Right lobe of liver (tissue), 6 donors: ENCODE data around the gene TBC1D2. TPM values are rescaled to one million over a fixed set of nuclear protein-coding genes. Genes with fewer than 3 reads are reported as not detected.

ENCODE experiments used
- ATAC-seq, 4 donors: fragments of 200-7000 bp; cut with Tn5 transposase; one replicate each; pipeline ENCODE4 v1.9.1; 2020; ENCODE audit warnings: mild to moderate bottlenecking in 4 of 4, moderate library complexity in 4 of 4
- DNase-seq, 3 donors: peaks; one replicate each; pipeline ENCODE4 v3.0.0-alpha.2; 2020
- H3K27ac ChIP-seq, 3 donors: fragments of 200-600 bp; one replicate each; pipeline ENCODE4 v1.8.0; 2022
- H3K27me3 ChIP-seq, 2 donors: fragments of 200-600 bp; one replicate each; pipeline ENCODE4 v1.8.0; 2022
- H3K36me3 ChIP-seq, 4 donors: fragments of 200-600 bp; sonication (generic) in 1 of 4; one replicate each; pipeline versions ENCODE4 v1.5.1 to v1.8.0; 2017 to 2022; ENCODE audit warnings: control low read depth in 1 of 4
- H3K4me1 ChIP-seq, 4 donors: fragments of 200-600 bp; sonication (generic) in 1 of 4; one replicate each; pipeline versions ENCODE4 v1.5.1 to v1.8.0; 2017 to 2022; ENCODE audit warnings: control low read depth in 1 of 4
- H3K4me3 ChIP-seq, 3 donors: fragments of 200-600 bp; one replicate each; pipeline ENCODE4 v1.8.0; 2022
- H3K9me3 ChIP-seq, 4 donors: fragments of 200-600 bp; sonication (generic) in 1 of 4; one replicate each; pipeline versions ENCODE4 v1.5.1 to v1.8.0; 2017 to 2022; ENCODE audit warnings: control low read depth in 1 of 4
- POLR2A ChIP-seq: fragments of 450-650 bp; IDR thresholded peaks from one replicate; pipeline ENCODE4 v1.6.1; 2017; ENCODE audit warnings: antibody characterized with exemption, mild to moderate bottlenecking
- WGBS: methylation state at CpG from one replicate; pipeline ENCODE4 v1.1.6; 2018; ENCODE audit warnings: low coverage, low lambda C conversion rate; ENCODE audit not compliant: insufficient coverage; ENCODE audit errors: missing lambda C conversion rate; 5-methylcytosine and 5-hydroxymethylcytosine counted together
- intact Hi-C, 2 donors: fragments of 100-400 bp; cut with DNase I; formaldehyde crosslinking; loops; one replicate each; pipeline versions ENCODE4 v1.11.2 to v1.14.1; 2022
- total RNA-seq, 6 experiments: library from RNA; depleted of rRNA in 2 of 6; stranded (reverse); fragments of >200 nt in 2 of 6; fragmentation: NEBNext Ultra II Directional in 3 of 6; extraction: Animal tissue kit (Norgen Biotek cat#: 25700) in 3 of 6; gene quantifications; one replicate each; pipeline versions ENCODE4 v1.1.0 to v1.2.4, GENCODE V29; 2016 to 2023
- TF ChIP-seq, protein P1 (sequence below), 4 donors: fragments of 200-600 bp in 3 of 4; fragments of 450-650 bp in 1 of 4; IDR thresholded peaks; one replicate each; pipeline versions ENCODE4 v1.5.1 to v1.8.0; 2016 to 2022; ENCODE audit warnings: antibody characterized with exemption in 4 of 4, mild to moderate bottlenecking in 2 of 4
- donor health status: DM: no; HTN: yes; CAD: no.
- donor health status: DM: no; HTN: no; CAD: no.
- donor health status: DM: no; HTN: no; CAD: no.
- donor health status: DM: no; HTN: yes; CAD: no.
- donor health status: DM: no; HTN: yes; CAD: no.

TBC1D2 gene
- total RNA-seq, 6 experiments from 2014 or later: 5.1 to 17.5 (median 9.7) TPM

DNA sequence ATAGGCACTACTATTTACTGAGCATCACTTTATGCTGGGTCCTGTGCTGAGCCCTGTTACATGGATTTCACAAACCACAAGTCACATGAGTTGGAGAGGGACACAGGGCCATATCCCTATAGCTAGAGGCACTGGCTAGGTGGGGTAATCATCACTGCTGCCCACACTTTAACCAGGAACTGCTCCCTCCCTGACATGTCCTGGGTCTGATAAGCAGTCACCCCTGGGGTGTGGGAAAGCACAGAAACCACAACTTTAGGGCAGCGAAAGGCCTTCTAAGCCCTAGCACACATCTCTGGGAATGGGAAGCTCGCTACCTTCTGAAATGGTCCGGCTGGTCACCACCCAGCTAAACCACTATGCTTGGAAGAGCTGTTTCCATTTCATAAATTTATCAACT lies 15.0 kb downstream of the TBC1D2 start:
- TF ChIP-seq, protein P1, sequence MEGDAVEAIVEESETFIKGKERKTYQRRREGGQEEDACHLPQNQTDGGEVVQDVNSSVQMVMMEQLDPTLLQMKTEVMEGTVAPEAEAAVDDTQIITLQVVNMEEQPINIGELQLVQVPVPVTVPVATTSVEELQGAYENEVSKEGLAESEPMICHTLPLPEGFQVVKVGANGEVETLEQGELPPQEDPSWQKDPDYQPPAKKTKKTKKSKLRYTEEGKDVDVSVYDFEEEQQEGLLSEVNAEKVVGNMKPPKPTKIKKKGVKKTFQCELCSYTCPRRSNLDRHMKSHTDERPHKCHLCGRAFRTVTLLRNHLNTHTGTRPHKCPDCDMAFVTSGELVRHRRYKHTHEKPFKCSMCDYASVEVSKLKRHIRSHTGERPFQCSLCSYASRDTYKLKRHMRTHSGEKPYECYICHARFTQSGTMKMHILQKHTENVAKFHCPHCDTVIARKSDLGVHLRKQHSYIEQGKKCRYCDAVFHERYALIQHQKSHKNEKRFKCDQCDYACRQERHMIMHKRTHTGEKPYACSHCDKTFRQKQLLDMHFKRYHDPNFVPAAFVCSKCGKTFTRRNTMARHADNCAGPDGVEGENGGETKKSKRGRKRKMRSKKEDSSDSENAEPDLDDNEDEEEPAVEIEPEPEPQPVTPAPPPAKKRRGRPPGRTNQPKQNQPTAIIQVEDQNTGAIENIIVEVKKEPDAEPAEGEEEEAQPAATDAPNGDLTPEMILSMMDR (IDR thresholded peaks at IDR 0.05): no peak
- TF ChIP-seq POLR2A: no peak
- Histone ChIP-seq H3K9me3 (no peaks in the 10 kb centered on the region), H3K27ac (no peak overlapping the region), H3K27me3 (no peaks in the 10 kb centered on the region), H3K4me1 (peaks cover 0 to 5% (median 0%) of the 10 kb centered on the region in 4 donors), H3K4me3 (no peak overlapping the region), H3K36me3 (peaks cover 0 to 4% (median 1%) of the 10 kb centered on the region in 4 donors)
- intact Hi-C loops: no loop called here
- peak in 3 of 4 donors; percentile 16 to 38 (median 27) for ATAC-seq
- WGBS: 100% methylated on average over 1 of the region's 3 CpGs
- no peak for DNase-seq

DNA sequence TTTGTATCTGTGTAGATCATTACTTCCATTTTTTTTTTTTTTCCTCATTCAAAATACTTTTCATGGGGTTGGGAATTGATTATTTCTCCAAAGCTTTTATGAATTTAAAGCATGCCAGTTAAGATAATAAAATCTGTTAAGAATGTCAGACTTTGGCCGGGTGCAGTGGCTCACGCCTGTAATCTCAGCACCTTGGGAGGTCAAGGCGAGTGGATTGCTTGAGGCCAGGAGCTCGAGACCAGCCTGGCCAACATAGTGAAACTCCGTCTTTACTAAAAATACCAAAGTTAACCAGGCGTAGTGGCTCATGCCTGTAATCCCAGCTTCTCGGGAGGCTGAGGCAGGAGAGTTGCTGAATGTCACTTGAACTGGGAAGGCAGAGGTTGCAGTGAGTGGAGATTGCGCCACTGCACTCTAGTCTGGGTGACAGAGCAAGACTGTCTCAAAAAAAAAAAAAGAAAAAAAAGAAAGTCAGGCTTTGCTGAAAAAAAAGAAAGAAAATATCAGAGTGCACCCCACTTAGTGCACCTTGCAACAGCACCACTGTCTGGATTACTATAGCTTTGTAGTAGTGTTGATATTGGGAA lies 18.5 kb downstream of the TBC1D2 start:
- ATAC-seq (peak; percentile 35 to 72 (median 52)), DNase-seq (no peak)
- TF ChIP-seq, protein P1 (IDR thresholded peaks at IDR 0.05): no peak
- TF ChIP-seq POLR2A: no peak
- H3K27me3 ChIP-seq: no peaks in the 10 kb centered on the region
- H3K9me3 ChIP-seq: no peaks in the 10 kb centered on the region
- peak overlapping the region in 1 of 3 donors; percentile 26 for H3K27ac ChIP-seq
- intact Hi-C loops: no loop called here
- H3K4me1 ChIP-seq: peaks cover 0 to 5% (median 2%) of the 10 kb centered on the region in 4 donors
- peaks cover 0 to 8% (median 2%) of the 10 kb centered on the region in 4 donors for H3K36me3 ChIP-seq
- H3K4me3 ChIP-seq: no peak overlapping the region
- WGBS: 65% methylated on average over 8 of the region's 8 CpGs

DNA sequence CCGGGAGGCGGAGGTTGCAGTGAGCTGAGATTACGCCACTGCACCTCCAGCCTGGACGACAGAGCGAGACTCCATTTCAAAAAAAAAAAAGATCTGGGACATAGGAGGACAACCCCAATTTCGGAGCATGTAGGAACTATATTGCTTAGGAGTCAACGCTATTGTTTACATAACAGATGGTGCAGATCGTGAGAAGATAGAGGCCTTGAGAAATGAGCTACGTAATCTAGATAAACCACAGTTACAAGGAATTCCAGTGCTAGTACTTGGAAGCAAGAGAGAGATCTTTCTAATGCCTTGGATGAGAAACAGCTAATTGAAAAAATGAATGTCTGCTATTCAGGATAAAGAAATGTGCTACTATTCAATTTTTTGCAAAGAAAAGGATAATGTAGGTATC lies 20.3 kb downstream of the TBC1D2 start:
- Histone ChIP-seq H3K4me1 (peaks cover 0 to 16% (median 8%) of the 10 kb centered on the region in 4 donors), H3K4me3 (no peak overlapping the region), H3K27ac (no peak overlapping the region), H3K9me3 (no peaks in the 10 kb centered on the region), H3K36me3 (peaks cover 0 to 8% (median 2%) of the 10 kb centered on the region in 4 donors), H3K27me3 (no peaks in the 10 kb centered on the region)
- ATAC-seq (no peak), DNase-seq (no peak)
- TF ChIP-seq POLR2A: no peak
- TF ChIP-seq, protein P1 (IDR thresholded peaks at IDR 0.05): no peak
- 85% methylated on average over 9 of the region's 9 CpGs for WGBS
- intact Hi-C loops: no loop called here

DNA sequence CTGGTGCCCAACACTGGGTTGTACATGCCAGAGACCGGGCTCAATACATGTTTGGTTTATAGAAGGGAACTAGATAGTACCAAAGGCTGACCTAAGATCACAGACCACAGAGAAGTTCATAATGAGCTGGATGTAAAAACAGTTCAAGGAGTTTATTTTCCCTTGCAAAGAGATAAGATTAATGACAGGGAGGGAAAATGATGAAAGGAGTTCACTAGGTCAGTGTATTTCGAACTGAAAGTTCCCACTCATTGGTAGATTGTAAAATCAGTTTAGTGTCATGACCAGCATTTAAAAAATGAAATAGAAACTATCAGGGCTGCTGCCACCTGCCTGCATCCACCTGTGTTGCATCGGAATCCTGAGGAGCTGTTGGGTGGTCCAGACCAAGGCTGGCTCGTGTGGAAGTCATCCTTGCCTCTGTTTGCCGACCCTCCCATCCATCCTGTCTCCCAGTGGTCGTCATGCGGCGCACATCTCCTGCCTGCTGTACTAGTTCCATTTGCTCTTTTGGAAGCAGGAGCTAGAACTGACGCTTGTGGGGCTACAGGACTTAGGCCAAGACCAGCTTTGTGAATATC lies 21.1 kb downstream of the TBC1D2 start:
- no peaks in the 10 kb centered on the region for H3K9me3 ChIP-seq
- no peak for DNase-seq
- H3K27ac ChIP-seq: peak overlapping the region in 1 of 3 donors; percentile 16
- H3K36me3 ChIP-seq: peaks cover 0 to 8% (median 2%) of the 10 kb centered on the region in 4 donors
- peak; percentile 24 to 73 (median 55) for ATAC-seq
- no peaks in the 10 kb centered on the region for H3K27me3 ChIP-seq
- peaks cover 0 to 24% (median 12%) of the 10 kb centered on the region in 4 donors for H3K4me1 ChIP-seq
- intact Hi-C loops: no loop called here
- 35% methylated on average over 3 of the region's 9 CpGs for WGBS
- no peak for TF ChIP-seq POLR2A
- TF ChIP-seq, protein P1 (IDR thresholded peaks at IDR 0.05): peak; percentile 31 to 57 (median 43)
- no peak overlapping the region for H3K4me3 ChIP-seq
